ENCODE measurements around the gene ODAD3.

- TF ChIP-seq, protein P1, sequence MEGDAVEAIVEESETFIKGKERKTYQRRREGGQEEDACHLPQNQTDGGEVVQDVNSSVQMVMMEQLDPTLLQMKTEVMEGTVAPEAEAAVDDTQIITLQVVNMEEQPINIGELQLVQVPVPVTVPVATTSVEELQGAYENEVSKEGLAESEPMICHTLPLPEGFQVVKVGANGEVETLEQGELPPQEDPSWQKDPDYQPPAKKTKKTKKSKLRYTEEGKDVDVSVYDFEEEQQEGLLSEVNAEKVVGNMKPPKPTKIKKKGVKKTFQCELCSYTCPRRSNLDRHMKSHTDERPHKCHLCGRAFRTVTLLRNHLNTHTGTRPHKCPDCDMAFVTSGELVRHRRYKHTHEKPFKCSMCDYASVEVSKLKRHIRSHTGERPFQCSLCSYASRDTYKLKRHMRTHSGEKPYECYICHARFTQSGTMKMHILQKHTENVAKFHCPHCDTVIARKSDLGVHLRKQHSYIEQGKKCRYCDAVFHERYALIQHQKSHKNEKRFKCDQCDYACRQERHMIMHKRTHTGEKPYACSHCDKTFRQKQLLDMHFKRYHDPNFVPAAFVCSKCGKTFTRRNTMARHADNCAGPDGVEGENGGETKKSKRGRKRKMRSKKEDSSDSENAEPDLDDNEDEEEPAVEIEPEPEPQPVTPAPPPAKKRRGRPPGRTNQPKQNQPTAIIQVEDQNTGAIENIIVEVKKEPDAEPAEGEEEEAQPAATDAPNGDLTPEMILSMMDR (IDR thresholded peaks at IDR 0.05): no peak
- TF ChIP-seq POLR2A (IDR thresholded peaks at IDR 0.05): no peak
Measured at GRCh38 chr19:11387162-11388034, 47.5 kb downstream of the ODAD3 start.
